MM.1S (cell line): ENCODE results near the gene SHOC2.

Experiments
- CTCF ChIP-seq: fragments of 300-600 bp; sonication (generic); IDR thresholded peaks from 2 replicates; pipeline ENCODE4 v1.5.1; 2016; ENCODE audit warnings: antibody characterized with exemption, low read length, mixed read lengths
- EZH2 ChIP-seq: fragments of 300-600 bp; sonication (generic); optimal IDR thresholded peaks from 2 replicates; pipeline ENCODE3; 2017; ENCODE audit warnings: low read depth, mild to moderate bottlenecking, antibody characterized with exemption, low read length, mixed read lengths
- EZH2phosphoT487 ChIP-seq: fragments of 300-600 bp; sonication (generic); IDR thresholded peaks from 2 replicates; pipeline ENCODE4 v1.6.1; 2018; ENCODE audit warnings: antibody characterized with exemption, low read length

- peak; percentile 23; the same call in 1 of the 2 replicates for TF ChIP-seq CTCF
- TF ChIP-seq EZH2 = no peak
- TF ChIP-seq EZH2phosphoT487 = no peak
These were observed 118.5 kb downstream of the SHOC2 start for GRCh38 chr10:111037858-111038257.
